ENCODE measurements around the gene ELP5. TPM values are rescaled to one million over a fixed set of nuclear protein-coding genes. Genes with fewer than 3 reads are reported as not detected.

The ELP5 gene
- 27.5 and 27.7 TPM in 2 replicates for total RNA-seq

- peak; percentile 73 for DNase-seq (ENCODE audit: extremely low read depth, low read depth, low spot score)
These were observed at the start of gene ELP5 for GRCh38 chr17:7252176-7253043. ELP5 (plus strand) TSS chr17:7252215; CDS start chr17:7252551, 336 bp downstream.

GRCh38 chr17:7203391-7203790 is 48.6 kb upstream of the ELP5 start:
- no peak for DNase-seq (ENCODE audit: extremely low read depth, low read depth, low spot score)

GRCh38 chr17:7204336-7204735 is 47.7 kb upstream of the ELP5 start:
- DNase-seq (ENCODE audit: extremely low read depth, low read depth, low spot score): no peak

- DNase-seq (ENCODE audit: extremely low read depth, low read depth, low spot score): peak; percentile 23
These were observed 47.1 kb upstream of the ELP5 start for GRCh38 chr17:7204828-7205461.

GRCh38 chr17:7205561-7205960 is 46.5 kb upstream of the ELP5 start:
- no peak for DNase-seq (ENCODE audit: extremely low read depth, low read depth, low spot score)

- DNase-seq (ENCODE audit: extremely low read depth, low read depth, low spot score): no peak
These were observed 44.7 kb upstream of the ELP5 start for GRCh38 chr17:7207120-7208001.

GRCh38 chr17:7208027-7208571 is 43.9 kb upstream of the ELP5 start:
- DNase-seq (ENCODE audit: extremely low read depth, low read depth, low spot score): no peak

- no peak for DNase-seq (ENCODE audit: extremely low read depth, low read depth, low spot score)
These were observed 43.1 kb upstream of the ELP5 start for GRCh38 chr17:7208754-7209460.

GRCh38 chr17:7211491-7212273 is 40.3 kb upstream of the ELP5 start:
- DNase-seq (ENCODE audit: extremely low read depth, low read depth, low spot score): no peak

GRCh38 chr17:7213895-7214299 is 38.1 kb upstream of the ELP5 start:
- DNase-seq (ENCODE audit: extremely low read depth, low read depth, low spot score): no peak

- no peak for DNase-seq (ENCODE audit: extremely low read depth, low read depth, low spot score)
These were observed 37.5 kb upstream of the ELP5 start for GRCh38 chr17:7214300-7215135.

GRCh38 chr17:7215136-7215638 is 36.8 kb upstream of the ELP5 start:
- no peak for DNase-seq (ENCODE audit: extremely low read depth, low read depth, low spot score)

- no peak for DNase-seq (ENCODE audit: extremely low read depth, low read depth, low spot score)
These were observed 36.3 kb upstream of the ELP5 start for GRCh38 chr17:7215652-7216180.

GRCh38 chr17:7216242-7217112 is 35.5 kb upstream of the ELP5 start:
- no peak for DNase-seq (ENCODE audit: extremely low read depth, low read depth, low spot score)

- DNase-seq (ENCODE audit: extremely low read depth, low read depth, low spot score): no peak
These were observed 34.7 kb upstream of the ELP5 start for GRCh38 chr17:7217113-7217987.

- no peak for DNase-seq (ENCODE audit: extremely low read depth, low read depth, low spot score)
These were observed 33.8 kb upstream of the ELP5 start for GRCh38 chr17:7218166-7218565.

Measured in glomerular endothelial cell (primary cell).